ENCODE measurements around the gene MAN1C1. TPM values are rescaled to one million over a fixed set of nuclear protein-coding genes. Genes with fewer than 3 reads are reported as not detected.

Gene MAN1C1
- total RNA-seq, 1 experiment from 2014 or later: 16.8 TPM

DNA sequence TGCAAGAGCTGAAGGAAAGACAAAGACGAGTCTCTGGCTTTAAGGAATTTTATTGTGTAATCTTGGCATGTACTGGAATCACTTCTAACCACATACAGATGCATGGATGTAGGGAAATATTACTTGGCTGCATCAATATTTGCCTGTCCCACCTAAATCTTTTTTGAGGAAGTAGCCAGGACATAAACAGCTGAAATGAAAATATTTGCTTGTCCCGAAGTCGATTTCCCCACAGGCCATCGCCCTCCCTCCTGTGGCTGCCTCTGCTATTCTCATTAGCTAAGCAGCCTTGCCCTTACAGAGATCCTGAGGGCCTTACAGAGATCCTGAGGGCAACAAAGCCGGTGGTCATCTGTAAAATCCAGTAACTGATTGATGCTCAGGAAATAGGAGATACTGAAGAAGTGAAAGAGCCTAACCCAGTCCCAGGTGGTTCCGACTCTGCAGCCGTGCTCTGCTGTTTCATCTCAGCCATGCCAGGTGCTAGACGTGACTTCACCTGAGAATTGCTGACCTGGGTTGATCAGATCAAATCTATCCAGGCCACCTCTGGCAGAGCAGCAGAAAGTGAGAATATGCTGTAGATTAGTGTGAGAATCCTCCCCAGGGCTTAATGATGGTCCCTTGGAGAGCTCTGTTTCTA lies 25.5 kb downstream of the MAN1C1 start:
- H3K27me3 Mint-ChIP-seq (ENCODE audit: low read depth): no peaks in the 10 kb centered on the region
- CTCF ChIA-PET: interaction anchor here (1.0 to 1.2 kb wide), 2 partner anchors 23 to 117 kb away, joined by 3 read pairs; no protein-coding TSS in a partner anchor

GRCh38 chr1:25642574-25643108 lies 26.1 kb downstream of the MAN1C1 start:
- no peak for DNase-seq (ENCODE audit: low spot score)
- ATAC-seq: no peak
- Mint-ChIP-seq H3K4me1 (peaks cover 11% of the 10 kb centered on the region), H3K27me3 (ENCODE audit: low read depth) (no peaks in the 10 kb centered on the region), H3K36me3 (0 out of 2 replicates have a peak, but pooled peaks cover 4% of the 10 kb centered on the region), H3K9me3 (peaks cover 14% of the 10 kb centered on the region), H3K4me3 (no peak overlapping the region), H3K27ac (no peak overlapping the region)
- ChIA-PET POLR2A (interaction anchor here (0.7 kb wide), 1 partner anchor 12 kb away, joined by 3 read pairs; no protein-coding TSS in a partner anchor), CTCF (interaction anchor here (1.0 to 1.4 kb wide), 2 partner anchors 116 to 168 kb away, joined by 3 to 6 read pairs; no protein-coding TSS in a partner anchor)
- TF ChIP-seq ZNF138 (CRISPR knock-in tag; conservative IDR thresholded peaks at IDR 0.05) (no peak), TP53 (CRISPR knock-in tag; IDR thresholded peaks at IDR 0.05) (no peak), PREB (CRISPR knock-in tag; IDR thresholded peaks at IDR 0.05; ENCODE audit: borderline replicate concordance) (no peak), ZNF317 (CRISPR knock-in tag; IDR thresholded peaks at IDR 0.05; ENCODE audit: borderline replicate concordance, low read depth) (no peak), SMAD4 (CRISPR knock-in tag; IDR thresholded peaks at IDR 0.05) (no peak), NFE2L1 (CRISPR knock-in tag; IDR thresholded peaks at IDR 0.05) (no peak), JAZF1 (CRISPR knock-in tag; IDR thresholded peaks at IDR 0.05) (no peak), ELF4 (CRISPR knock-in tag; IDR thresholded peaks at IDR 0.05; ENCODE audit: low read depth) (no peak), NFATC4 (CRISPR knock-in tag; IDR thresholded peaks at IDR 0.05) (no peak), GRHL2 (CRISPR knock-in tag; IDR thresholded peaks at IDR 0.05; ENCODE audit: insufficient replicate concordance, severe bottlenecking) (no peak), CREB1 (CRISPR knock-in tag; IDR thresholded peaks at IDR 0.05) (no peak), ZNF281 (CRISPR knock-in tag; IDR thresholded peaks at IDR 0.05) (no peak), ZNF396 (CRISPR knock-in tag; IDR thresholded peaks at IDR 0.05; ENCODE audit: borderline replicate concordance) (no peak), ERG (CRISPR knock-in tag; IDR thresholded peaks at IDR 0.05) (no peak), CREM (CRISPR knock-in tag; IDR thresholded peaks at IDR 0.05) (no peak), TCF7 (CRISPR knock-in tag; IDR thresholded peaks at IDR 0.05; ENCODE audit: low read depth) (no peak)
- TF ChIP-seq, protein P1, sequence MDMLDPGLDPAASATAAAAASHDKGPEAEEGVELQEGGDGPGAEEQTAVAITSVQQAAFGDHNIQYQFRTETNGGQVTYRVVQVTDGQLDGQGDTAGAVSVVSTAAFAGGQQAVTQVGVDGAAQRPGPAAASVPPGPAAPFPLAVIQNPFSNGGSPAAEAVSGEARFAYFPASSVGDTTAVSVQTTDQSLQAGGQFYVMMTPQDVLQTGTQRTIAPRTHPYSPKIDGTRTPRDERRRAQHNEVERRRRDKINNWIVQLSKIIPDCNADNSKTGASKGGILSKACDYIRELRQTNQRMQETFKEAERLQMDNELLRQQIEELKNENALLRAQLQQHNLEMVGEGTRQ (CRISPR knock-in tag; IDR thresholded peaks at IDR 0.05): no peak
- TF ChIP-seq, protein P2, sequence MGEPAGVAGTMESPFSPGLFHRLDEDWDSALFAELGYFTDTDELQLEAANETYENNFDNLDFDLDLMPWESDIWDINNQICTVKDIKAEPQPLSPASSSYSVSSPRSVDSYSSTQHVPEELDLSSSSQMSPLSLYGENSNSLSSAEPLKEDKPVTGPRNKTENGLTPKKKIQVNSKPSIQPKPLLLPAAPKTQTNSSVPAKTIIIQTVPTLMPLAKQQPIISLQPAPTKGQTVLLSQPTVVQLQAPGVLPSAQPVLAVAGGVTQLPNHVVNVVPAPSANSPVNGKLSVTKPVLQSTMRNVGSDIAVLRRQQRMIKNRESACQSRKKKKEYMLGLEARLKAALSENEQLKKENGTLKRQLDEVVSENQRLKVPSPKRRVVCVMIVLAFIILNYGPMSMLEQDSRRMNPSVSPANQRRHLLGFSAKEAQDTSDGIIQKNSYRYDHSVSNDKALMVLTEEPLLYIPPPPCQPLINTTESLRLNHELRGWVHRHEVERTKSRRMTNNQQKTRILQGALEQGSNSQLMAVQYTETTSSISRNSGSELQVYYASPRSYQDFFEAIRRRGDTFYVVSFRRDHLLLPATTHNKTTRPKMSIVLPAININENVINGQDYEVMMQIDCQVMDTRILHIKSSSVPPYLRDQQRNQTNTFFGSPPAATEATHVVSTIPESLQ (CRISPR knock-in tag; IDR thresholded peaks at IDR 0.05): no peak

More for the DNA sequence above, 25.5 kb downstream of the MAN1C1 start:
- POLR2A ChIA-PET: no interaction called here
- Mint-ChIP-seq H3K4me1 (peaks cover 11% of the 10 kb centered on the region), H3K4me3 (no peak overlapping the region), H3K36me3 (peaks cover 7% of the 10 kb centered on the region), H3K9me3 (peaks cover 18% of the 10 kb centered on the region), H3K27ac (no peak overlapping the region)
- DNase-seq (ENCODE audit: low spot score) (no peak), ATAC-seq (no peak)
- no peak for TF ChIP-seq EMX1 (CRISPR knock-in tag; IDR thresholded peaks at IDR 0.05)

Data from WTC11 (cell line).